Kidney epithelial cell (primary cell): ENCODE measurements around the gene ATP11C. TPM values are rescaled to one million over a fixed set of nuclear protein-coding genes. Genes with fewer than 3 reads are reported as not detected.

ENCODE experiments used
- DNase-seq: peaks from one replicate; pipeline ENCODE4 v3.0.0-alpha.2; 2010; ENCODE audit warnings: low read depth
- H3K27me3 ChIP-seq: 2 replicates; pipeline ENCODE4 v1.6.0; 2011; ENCODE audit warnings: low read length; ENCODE audit not compliant: control insufficient read depth, insufficient read depth
- H3K36me3 ChIP-seq: 2 replicates; pipeline ENCODE4 v1.5.1; 2011; ENCODE audit warnings: low read length; ENCODE audit not compliant: control insufficient read depth, insufficient read depth
- H3K4me3 ChIP-seq: 2 replicates; pipeline ENCODE4 v1.5.1; 2011; ENCODE audit warnings: low read depth, mild to moderate bottlenecking, control low read depth, low read length
- total RNA-seq: library from RNA; depleted of rRNA; stranded (reverse); fragments of >200 nt; gene quantifications from 2 replicates; pipeline ENCODE4 v1.2.3, GENCODE V29; 2015
- TF ChIP-seq, protein P1 (sequence below): IDR thresholded peaks from 2 replicates; pipeline ENCODE4 v1.5.1; 2011; ENCODE audit warnings: mild to moderate bottlenecking, moderate library complexity, low read length, control low read depth, inconsistent platforms; ENCODE audit not compliant: insufficient read depth, poor library complexity, severe bottlenecking

Gene ATP11C
- total RNA-seq, 1 donor from 2014 or later, result 32.4 TPM

GRCh38 chrX:139725720-139726119 lies 207.1 kb downstream of the ATP11C start:
- TF ChIP-seq, protein P1, sequence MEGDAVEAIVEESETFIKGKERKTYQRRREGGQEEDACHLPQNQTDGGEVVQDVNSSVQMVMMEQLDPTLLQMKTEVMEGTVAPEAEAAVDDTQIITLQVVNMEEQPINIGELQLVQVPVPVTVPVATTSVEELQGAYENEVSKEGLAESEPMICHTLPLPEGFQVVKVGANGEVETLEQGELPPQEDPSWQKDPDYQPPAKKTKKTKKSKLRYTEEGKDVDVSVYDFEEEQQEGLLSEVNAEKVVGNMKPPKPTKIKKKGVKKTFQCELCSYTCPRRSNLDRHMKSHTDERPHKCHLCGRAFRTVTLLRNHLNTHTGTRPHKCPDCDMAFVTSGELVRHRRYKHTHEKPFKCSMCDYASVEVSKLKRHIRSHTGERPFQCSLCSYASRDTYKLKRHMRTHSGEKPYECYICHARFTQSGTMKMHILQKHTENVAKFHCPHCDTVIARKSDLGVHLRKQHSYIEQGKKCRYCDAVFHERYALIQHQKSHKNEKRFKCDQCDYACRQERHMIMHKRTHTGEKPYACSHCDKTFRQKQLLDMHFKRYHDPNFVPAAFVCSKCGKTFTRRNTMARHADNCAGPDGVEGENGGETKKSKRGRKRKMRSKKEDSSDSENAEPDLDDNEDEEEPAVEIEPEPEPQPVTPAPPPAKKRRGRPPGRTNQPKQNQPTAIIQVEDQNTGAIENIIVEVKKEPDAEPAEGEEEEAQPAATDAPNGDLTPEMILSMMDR, result no peak
- DNase-seq, result no peak
- Histone ChIP-seq H3K36me3 (no peaks in the 10 kb centered on the region), H3K4me3 (no peak overlapping the region), H3K27me3 (no peaks in the 10 kb centered on the region)

GRCh38 chrX:139724626-139725025 lies 208.2 kb downstream of the ATP11C start:
- no peaks in the 10 kb centered on the region for H3K27me3 ChIP-seq
- no peak for DNase-seq
- no peaks in the 10 kb centered on the region for H3K36me3 ChIP-seq
- TF ChIP-seq, protein P1, result no peak
- H3K4me3 ChIP-seq, result no peak overlapping the region

DNA sequence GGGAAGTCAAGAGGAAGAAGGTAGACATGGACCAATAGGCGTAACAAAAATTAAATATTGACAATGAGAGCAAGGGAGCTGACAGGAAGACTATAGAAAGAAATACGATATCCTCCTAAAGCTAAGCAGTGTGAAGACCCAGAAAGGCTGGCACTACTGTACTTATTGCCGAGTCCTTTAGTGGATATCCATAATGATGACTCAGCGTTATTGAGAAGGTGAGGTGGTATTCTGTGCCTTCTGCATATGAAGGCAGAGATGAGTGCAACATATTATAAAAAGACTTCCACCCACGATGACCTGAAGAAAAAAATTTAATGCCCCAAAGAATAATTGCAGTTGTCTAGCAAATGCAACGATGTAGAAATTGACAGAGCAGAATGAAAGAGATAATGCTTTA lies 211.9 kb downstream of the ATP11C start:
- no peaks in the 10 kb centered on the region for H3K27me3 ChIP-seq
- TF ChIP-seq, protein P1, result no peak
- DNase-seq, result no peak

GRCh38 chrX:139720136-139720535 lies 212.7 kb downstream of the ATP11C start:
- TF ChIP-seq, protein P1, result no peak
- Histone ChIP-seq H3K36me3 (no peaks in the 10 kb centered on the region), H3K4me3 (no peak overlapping the region), H3K27me3 (no peaks in the 10 kb centered on the region)
- peak; percentile 47 for DNase-seq

More for the DNA sequence above, 211.9 kb downstream of the ATP11C start:
- Histone ChIP-seq H3K36me3 (no peaks in the 10 kb centered on the region), H3K4me3 (no peak overlapping the region)

- no peak within 1 kb of the TSS for H3K4me3 ChIP-seq
- TF ChIP-seq, protein P1, result no peak
- no peaks in the 10 kb centered on the region for H3K27me3 ChIP-seq
- no peaks in the 10 kb centered on the region for H3K36me3 ChIP-seq
- DNase-seq, result no peak
Observed at GRCh38 chrX:139708067-139708466, 224.8 kb downstream of the ATP11C start, which contains the start of gene MCF2. MCF2 (minus strand) TSS chrX:139708167; CDS start chrX:139651744, 56,423 bp downstream.

GRCh38 chrX:139702658-139703057 lies 230.2 kb downstream of the ATP11C start:
- TF ChIP-seq, protein P1, result no peak
- Histone ChIP-seq H3K27me3 (no peaks in the 10 kb centered on the region), H3K4me3 (no peak overlapping the region), H3K36me3 (no peaks in the 10 kb centered on the region)
- DNase-seq, result no peak
